GM10248 (cell line): ENCODE measurements around the gene NEB.

Source experiments
- CTCF ChIA-PET: fragments of 300-600 bp; sonication (Branson Sonifier 250); formaldehyde crosslinking; extraction: SDS; loops from one replicate; lab custom pipeline; 2021; ENCODE audit warnings: antibody characterized with exemption; lab: Yijun Ruan, JAX
- POLR2A ChIA-PET: fragments of 350-650 bp; sonication (Branson Sonifier 250); formaldehyde crosslinking; extraction: SDS; loops from one replicate; lab custom pipeline; 2020; ENCODE audit warnings: antibody characterized with exemption; lab: Yijun Ruan, JAX
- DNase-seq: peaks from one replicate; pipeline ENCODE4 v3.0.0; 2012; ENCODE audit errors: extremely low spot score
- TF ChIP-seq, protein P1 (sequence below): IDR thresholded peaks from 2 replicates; pipeline ENCODE4 v1.5.1; 2012; ENCODE audit warnings: mild to moderate bottlenecking, low read depth; ENCODE audit errors: extremely low read depth, missing control alignments, control extremely low read depth

NEB gene

DNA sequence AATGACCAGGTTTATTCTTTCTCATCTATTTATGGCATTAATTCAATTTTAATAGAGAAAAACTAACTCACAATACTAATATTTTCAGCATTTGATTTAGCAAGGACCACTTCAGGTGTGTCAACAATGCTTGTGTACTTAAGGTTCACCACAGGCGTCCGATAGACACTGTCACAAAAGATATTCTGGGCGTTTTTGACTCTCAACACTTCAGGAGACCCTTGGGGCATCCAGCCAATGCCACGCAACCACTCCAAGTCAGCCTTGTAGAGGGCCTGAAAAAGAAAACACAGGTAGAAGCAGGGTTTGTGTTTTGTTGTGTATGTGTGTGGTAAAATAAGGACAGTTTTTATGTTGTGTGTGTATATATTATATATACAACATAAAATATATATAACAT lies 158.2 kb downstream of the NEB start:
- DNase-seq: no peak
- ChIA-PET POLR2A (no interaction called here), CTCF (no interaction called here)
- TF ChIP-seq, protein P1, sequence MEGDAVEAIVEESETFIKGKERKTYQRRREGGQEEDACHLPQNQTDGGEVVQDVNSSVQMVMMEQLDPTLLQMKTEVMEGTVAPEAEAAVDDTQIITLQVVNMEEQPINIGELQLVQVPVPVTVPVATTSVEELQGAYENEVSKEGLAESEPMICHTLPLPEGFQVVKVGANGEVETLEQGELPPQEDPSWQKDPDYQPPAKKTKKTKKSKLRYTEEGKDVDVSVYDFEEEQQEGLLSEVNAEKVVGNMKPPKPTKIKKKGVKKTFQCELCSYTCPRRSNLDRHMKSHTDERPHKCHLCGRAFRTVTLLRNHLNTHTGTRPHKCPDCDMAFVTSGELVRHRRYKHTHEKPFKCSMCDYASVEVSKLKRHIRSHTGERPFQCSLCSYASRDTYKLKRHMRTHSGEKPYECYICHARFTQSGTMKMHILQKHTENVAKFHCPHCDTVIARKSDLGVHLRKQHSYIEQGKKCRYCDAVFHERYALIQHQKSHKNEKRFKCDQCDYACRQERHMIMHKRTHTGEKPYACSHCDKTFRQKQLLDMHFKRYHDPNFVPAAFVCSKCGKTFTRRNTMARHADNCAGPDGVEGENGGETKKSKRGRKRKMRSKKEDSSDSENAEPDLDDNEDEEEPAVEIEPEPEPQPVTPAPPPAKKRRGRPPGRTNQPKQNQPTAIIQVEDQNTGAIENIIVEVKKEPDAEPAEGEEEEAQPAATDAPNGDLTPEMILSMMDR: no peak

DNA sequence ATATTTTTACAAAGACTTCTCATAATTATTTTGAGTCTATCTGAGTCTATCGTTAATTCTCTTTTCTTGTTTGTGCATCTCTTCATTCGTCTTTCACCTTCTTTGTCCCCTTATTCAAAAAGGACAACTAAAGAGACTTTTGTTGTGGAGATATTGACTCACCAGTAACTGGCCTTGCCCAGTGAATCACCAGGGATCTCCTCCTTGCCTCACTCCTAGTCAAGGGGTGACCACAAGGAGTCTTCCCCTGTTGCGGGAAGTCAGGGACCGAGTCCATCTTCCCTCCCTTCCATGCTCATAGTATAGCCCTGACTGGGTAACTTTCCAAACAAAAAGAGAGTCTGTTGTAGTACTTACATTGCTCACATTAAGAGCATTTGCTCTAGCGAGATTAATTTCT lies 158.9 kb downstream of the NEB start:
- ChIA-PET POLR2A (no interaction called here), CTCF (no interaction called here)
- TF ChIP-seq, protein P1: no peak
- DNase-seq: no peak

DNA sequence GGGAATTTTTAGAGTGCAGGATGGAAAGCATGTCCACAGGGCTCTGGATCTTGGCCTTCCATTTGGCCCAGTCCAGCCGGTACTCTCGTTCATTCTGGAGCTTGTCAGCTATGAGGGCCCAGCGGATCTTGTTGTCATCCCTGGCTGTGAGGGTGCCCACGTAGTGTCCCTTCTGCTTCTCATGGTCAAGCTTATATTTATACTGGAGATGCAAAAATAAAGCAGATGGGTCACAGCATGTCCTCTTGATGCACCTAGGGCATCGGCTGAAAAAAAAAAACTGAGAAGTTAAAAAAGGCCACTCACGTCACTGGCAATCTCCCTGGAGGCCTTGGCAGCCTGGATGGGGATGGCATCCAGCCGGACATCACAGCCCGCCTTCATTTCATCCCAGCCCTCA lies 164.1 kb downstream of the NEB start:
- CTCF ChIA-PET: no interaction called here
- POLR2A ChIA-PET: no interaction called here
- TF ChIP-seq, protein P1: no peak
- no peak for DNase-seq

DNA sequence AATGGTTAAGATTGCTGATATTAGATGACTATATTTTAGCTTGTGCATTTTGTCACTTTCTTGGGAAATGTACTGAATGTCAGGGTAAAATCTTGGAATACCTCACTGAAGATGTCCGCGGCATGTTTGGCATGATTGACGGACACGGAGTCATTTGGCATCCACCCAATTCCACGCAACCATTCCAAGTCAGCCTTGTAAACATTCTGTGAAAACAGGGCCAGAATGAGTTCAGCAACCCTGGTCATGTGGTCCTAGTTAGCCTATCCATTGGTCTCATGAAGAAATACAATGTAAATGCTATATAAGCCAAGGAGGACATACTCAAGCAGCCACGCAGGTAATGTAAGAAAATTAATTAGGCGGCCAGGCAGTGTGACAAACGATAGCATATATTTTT lies 165.1 kb downstream of the NEB start:
- CTCF ChIA-PET: no interaction called here
- no peak for DNase-seq
- POLR2A ChIA-PET: no interaction called here
- TF ChIP-seq, protein P1: no peak

DNA sequence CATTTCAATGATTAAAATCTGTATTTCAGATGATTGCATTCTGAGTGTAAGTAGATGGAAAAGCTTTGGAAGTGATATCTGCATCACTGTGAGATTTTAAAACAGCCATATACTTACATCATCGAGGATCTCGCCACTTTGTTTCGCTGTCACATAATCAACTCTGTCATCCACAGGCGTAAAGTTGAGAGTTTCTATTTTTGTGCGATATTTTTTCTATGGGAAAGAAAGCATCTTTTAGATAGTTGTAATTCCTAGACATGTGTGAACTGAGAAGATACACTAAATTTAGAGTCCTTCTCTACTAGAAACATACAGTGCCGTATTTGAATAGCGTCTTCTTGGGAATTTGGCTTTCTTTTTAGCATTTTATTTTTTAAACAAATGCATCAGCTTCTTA lies 165.8 kb downstream of the NEB start:
- POLR2A ChIA-PET: no interaction called here
- TF ChIP-seq, protein P1: no peak
- CTCF ChIA-PET: no interaction called here
- DNase-seq: no peak

DNA sequence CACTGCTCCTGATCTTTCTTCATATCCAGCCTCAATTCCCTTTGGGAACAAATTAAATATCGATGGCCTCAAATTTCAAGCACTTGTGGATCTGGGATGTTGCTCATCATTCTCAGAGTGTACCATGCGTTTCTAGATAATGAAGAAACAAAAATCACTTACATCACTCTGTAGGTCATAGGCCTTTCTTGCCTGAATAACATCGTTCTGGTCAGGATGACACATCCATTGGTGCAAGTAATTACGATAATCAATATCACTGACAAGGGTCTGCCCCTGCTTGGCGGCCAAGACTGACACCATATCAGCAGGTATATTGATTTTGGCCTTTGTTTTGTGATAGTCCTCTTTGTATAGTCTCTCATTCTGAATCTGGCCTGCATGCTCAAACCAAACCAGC lies 167.3 kb downstream of the NEB start:
- ChIA-PET POLR2A (no interaction called here), CTCF (no interaction called here)
- DNase-seq: no peak
- TF ChIP-seq, protein P1: no peak

DNA sequence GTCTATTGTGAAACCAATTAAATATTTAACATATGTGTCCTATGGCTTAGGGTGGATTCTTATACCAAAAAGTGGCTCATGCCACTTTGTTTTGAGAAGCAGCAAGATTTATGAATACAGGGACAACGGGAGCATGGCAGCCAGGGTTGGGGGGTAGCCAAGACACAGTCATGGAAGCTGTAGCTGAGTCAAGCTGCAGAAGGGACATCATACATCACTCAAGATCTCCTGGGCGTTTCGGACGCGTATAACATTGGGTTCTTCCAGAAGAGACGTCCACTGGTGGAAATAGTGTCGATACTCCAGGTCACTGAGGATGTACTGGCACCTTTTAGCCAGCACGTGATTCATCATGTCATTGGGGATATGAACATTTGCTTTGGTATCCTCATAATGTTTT lies 171.9 kb downstream of the NEB start:
- CTCF ChIA-PET: interaction anchor here (1.3 kb wide), 1 partner anchor 27 kb away, joined by 3 read pairs; no protein-coding TSS in a partner anchor
- POLR2A ChIA-PET: no interaction called here
- TF ChIP-seq, protein P1: no peak
- no peak for DNase-seq
